Upper lobe of left lung (tissue), 6 donors: ENCODE measurements around the gene ACAA1. TPM values are rescaled to one million over a fixed set of nuclear protein-coding genes. Genes with fewer than 3 reads are reported as not detected.

Source experiments
- ATAC-seq, 2 donors: fragments of 200-7000 bp; cut with Tn5 transposase; one replicate each; pipeline ENCODE4 v1.9.1; 2022; ENCODE audit warnings: mild to moderate bottlenecking in 2 of 2, moderate library complexity in 2 of 2; ENCODE audit not compliant: low FRiP score in 2 of 2
- DNase-seq, 2 donors: peaks; one replicate each; pipeline ENCODE4 v3.0.0-alpha.2; 2019 to 2020
- H3K27ac ChIP-seq, 4 donors: fragments of 200-600 bp; sonication (generic); one replicate each; pipeline ENCODE4 v1.5.1; 2016 to 2019
- H3K27me3 ChIP-seq, 4 donors: fragments of 200-600 bp; sonication (generic); one replicate each; pipeline ENCODE4 v1.5.1; 2017 to 2019
- H3K36me3 ChIP-seq, 4 donors: fragments of 200-600 bp; sonication (generic); one replicate each; pipeline ENCODE4 v1.5.1; 2016 to 2019
- H3K4me1 ChIP-seq, 4 donors: fragments of 200-600 bp; sonication (generic); one replicate each; pipeline ENCODE4 v1.5.1; 2018 to 2019
- H3K4me3 ChIP-seq, 4 donors: fragments of 200-600 bp; sonication (generic); one replicate each; pipeline ENCODE4 v1.5.1; 2017 to 2019; ENCODE audit warnings: mild to moderate bottlenecking in 2 of 4, moderate library complexity in 1 of 4
- H3K9me3 ChIP-seq, 4 donors: fragments of 200-600 bp; sonication (generic); one replicate each; pipeline ENCODE4 v1.5.1; 2018 to 2019
- CTCF ChIP-seq, 6 experiments: fragments of 450-650 bp in 4 of 6; fragments of 200-600 bp in 2 of 6; sonication (generic) in 2 of 6; IDR thresholded peaks; one replicate each; pipeline ENCODE4 v1.5.1; 2016 to 2019; ENCODE audit warnings: antibody characterized with exemption in 6 of 6
- EP300 ChIP-seq, 4 donors: sonication (generic); formaldehyde crosslinking; IDR thresholded peaks; one replicate each; pipeline ENCODE4 v1.5.1; 2017; ENCODE audit warnings: antibody characterized with exemption in 4 of 4, control low read depth in 2 of 4
- POLR2A ChIP-seq, 4 donors: fragments of 450-650 bp; IDR thresholded peaks; one replicate each; pipeline ENCODE4 v1.5.1; 2016 to 2017; ENCODE audit warnings: antibody characterized with exemption in 4 of 4, mild to moderate bottlenecking in 2 of 4
- POLR2AphosphoS5 ChIP-seq, 2 donors: sonication (generic); formaldehyde crosslinking; IDR thresholded peaks; one replicate each; pipeline ENCODE4 v1.5.1; 2017; ENCODE audit warnings: antibody characterized with exemption in 2 of 2
- WGBS, 2 donors: methylation state at CpG; one replicate each; pipeline ENCODE4 v1.1.5; 2017 to 2018; 5-methylcytosine and 5-hydroxymethylcytosine counted together
- total RNA-seq, 6 donors: library from RNA; depleted of rRNA in 4 of 6; stranded (reverse); fragments of >200 nt in 4 of 6; gene quantifications; one replicate each; pipeline versions ENCODE4 v1.1.0 to v1.2.1, GENCODE V29; 2016 to 2021
- donor health status: DM: no; HTN: no; CAD: no; lungs with moderate emphysema.
- donor health status: DM: no; HTN: yes; CAD: no; lungs with severe emphysema.

ACAA1 gene
- total RNA-seq, 6 donors from 2014 or later = 67.1 to 170 (median 116) TPM

DNA sequence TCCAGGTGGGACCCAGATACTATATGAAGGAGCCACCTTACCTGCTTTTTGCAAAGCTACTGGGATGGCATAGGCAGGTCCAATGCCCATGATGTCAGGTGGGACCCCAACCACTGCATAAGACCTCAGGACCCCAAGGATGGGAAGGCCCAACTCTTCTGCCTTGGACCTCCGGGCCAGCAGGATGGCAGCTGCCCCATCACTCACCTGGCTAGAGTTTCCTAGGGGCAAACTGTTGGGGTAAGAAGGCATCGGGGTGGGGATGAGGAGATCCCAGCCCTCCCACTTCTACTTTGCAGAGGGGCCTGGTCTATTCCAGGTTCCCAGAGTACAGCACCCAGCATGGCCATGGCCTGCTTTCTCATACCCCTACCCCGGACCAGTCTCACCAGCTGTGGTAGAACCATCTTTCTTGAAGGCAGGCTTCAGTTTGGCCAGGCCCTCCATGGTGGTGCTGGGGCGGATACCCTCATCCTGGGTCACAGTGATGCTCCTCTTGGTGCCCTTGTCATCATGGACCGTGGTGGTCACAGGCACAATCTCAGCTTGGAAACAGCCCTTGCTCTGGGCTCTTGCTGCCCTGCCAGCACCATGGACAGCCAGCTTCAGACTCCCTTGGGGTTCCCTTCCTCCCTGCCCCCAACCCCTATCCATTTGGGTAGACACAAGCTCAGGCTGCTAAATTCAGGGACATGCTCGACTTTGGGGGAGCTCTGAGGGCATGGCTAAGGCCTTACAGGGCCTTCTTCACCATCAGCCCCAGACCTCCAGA, 10.6 kb downstream of the ACAA1 start:
- Histone ChIP-seq H3K27me3 (no peaks in the 10 kb centered on the region), H3K4me3 (no peak overlapping the region), H3K36me3 (peaks cover 40 to 100% (median 94%) of the 10 kb centered on the region in 4 donors), H3K27ac (no peak overlapping the region), H3K4me1 (peaks cover 5 to 30% (median 21%) of the 10 kb centered on the region in 4 donors), H3K9me3 (no peaks in the 10 kb centered on the region)
- DNase-seq (no peak), ATAC-seq (no peak)
- 98 to 100% methylated on average over 4 to 6 of the region's 6 CpGs for WGBS, 2 donors
- TF ChIP-seq EP300 (IDR thresholded peaks at IDR 0.05) = no peak
- no peak for TF ChIP-seq CTCF (IDR thresholded peaks at IDR 0.05)
- TF ChIP-seq POLR2AphosphoS5 (IDR thresholded peaks at IDR 0.05) = no peak
- TF ChIP-seq POLR2A (IDR thresholded peaks at IDR 0.05) = no peak

DNA sequence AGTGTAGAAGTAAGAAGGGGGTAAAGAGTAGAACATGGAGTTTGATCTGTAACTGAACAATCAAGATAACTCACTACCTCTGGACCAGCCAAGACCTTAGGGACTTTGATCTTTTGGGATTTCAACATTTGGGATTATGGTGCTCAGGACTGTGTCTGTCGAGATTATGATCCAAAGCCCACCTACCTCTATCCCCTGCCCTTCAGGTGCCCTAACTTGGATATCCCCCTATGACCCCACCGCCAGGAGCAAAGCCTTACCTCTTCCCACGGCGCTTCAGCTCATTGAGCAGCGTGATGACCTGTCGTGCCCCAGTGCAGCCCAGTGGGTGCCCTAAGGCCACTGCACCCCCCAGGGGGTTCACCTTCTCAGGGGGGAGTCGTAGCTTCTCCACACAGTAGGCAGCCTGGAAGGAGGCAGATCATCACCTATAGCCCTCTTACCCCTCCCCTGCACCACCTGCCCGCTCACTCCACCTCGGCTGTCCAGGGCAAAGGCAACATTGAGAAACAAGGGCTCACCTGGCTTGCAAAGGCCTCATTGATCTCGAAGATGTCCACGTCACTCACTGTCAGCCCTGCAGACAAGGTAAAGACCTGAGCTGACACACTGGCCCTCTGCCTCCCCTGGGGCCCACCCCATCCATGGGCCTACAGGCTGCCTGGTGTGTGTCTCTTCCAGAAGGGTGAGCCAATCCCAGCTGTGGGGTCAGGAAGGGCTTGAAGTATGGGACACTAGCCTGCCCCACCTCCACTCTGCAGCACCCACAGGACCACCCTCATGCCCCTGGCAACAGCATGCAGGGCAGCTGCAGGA, 11.4 kb downstream of the ACAA1 start:
- peaks cover 33 to 100% (median 94%) of the 10 kb centered on the region in 4 donors for H3K36me3 ChIP-seq
- ATAC-seq = no peak

DNA sequence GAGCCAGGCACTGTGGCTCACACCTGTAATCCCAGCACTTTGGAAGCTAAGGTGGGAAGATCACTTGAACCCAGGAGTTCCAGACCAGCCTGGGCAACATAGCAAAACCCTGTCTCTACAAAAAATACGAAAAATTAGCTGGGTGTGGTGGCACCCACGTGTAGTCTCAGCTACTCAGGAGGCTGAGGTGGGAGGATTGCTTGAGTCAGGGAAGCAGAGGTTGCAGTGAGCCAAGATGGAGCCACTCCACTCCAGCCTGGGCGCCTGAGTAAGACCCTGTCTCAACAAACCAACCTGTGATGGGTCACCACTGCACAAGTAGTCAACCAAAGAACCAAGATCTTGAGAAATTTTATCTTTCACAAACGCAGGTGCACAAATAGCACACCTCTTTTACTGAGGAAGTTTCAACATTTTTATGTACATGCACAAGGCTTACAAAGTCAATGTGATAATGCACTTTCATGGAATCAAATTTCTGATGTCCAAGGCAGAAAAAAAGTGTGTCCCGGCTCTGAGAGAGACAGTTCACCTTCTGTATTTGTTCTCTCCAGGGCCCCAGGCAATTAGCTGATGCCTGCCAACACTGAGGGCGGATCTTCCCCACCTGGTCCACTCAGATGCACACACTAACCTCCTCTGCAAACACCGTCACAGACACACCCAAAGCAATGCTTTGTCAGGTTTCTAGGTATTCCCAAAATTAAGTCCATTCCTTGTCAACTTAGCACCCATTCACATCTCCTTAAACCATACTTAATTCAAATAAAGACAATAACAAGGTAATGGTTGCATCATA, 12.4 kb downstream of the ACAA1 start:
- H3K9me3 ChIP-seq = no peaks in the 10 kb centered on the region
- peaks cover 29 to 96% (median 91%) of the 10 kb centered on the region in 4 donors for H3K36me3 ChIP-seq
- no peak for ATAC-seq
- TF ChIP-seq POLR2A (IDR thresholded peaks at IDR 0.05) (no peak), EP300 (IDR thresholded peaks at IDR 0.05) (no peak), CTCF (IDR thresholded peaks at IDR 0.05) (no peak), POLR2AphosphoS5 (IDR thresholded peaks at IDR 0.05) (no peak)
- H3K4me1 ChIP-seq = peaks cover 2 to 25% (median 18%) of the 10 kb centered on the region in 4 donors
- 78 to 80% methylated on average over 7 of the region's 7 CpGs for WGBS, 2 donors
- H3K27ac ChIP-seq = no peak overlapping the region
- H3K4me3 ChIP-seq = no peak overlapping the region
- H3K27me3 ChIP-seq = no peaks in the 10 kb centered on the region
- DNase-seq = no peak

More for the DNA sequence above, 11.4 kb downstream of the ACAA1 start:
- no peak for DNase-seq
- Histone ChIP-seq H3K27me3 (no peaks in the 10 kb centered on the region), H3K27ac (no peak overlapping the region), H3K4me3 (no peak overlapping the region), H3K9me3 (no peaks in the 10 kb centered on the region), H3K4me1 (peaks cover 5 to 27% (median 21%) of the 10 kb centered on the region in 4 donors)
- WGBS, 2 donors = 94 to 97% methylated on average over 10 to 11 of the region's 11 CpGs
- no peak for TF ChIP-seq POLR2AphosphoS5 (IDR thresholded peaks at IDR 0.05)
- no peak for TF ChIP-seq EP300 (IDR thresholded peaks at IDR 0.05)
- TF ChIP-seq CTCF (IDR thresholded peaks at IDR 0.05) = no peak
- TF ChIP-seq POLR2A (IDR thresholded peaks at IDR 0.05) = no peak

GRCh38 chr3:38122712-38123290, 14.1 kb downstream of the ACAA1 start:
- peaks cover 0 to 8% (median 7%) of the 10 kb centered on the region in 4 donors for H3K4me1 ChIP-seq
- H3K36me3 ChIP-seq = peaks cover 25 to 86% (median 74%) of the 10 kb centered on the region in 4 donors
- H3K27me3 ChIP-seq = no peaks in the 10 kb centered on the region
- no peak overlapping the region for H3K4me3 ChIP-seq
- no peak for DNase-seq
- TF ChIP-seq POLR2A (IDR thresholded peaks at IDR 0.05) = no peak
- no peak for TF ChIP-seq CTCF (IDR thresholded peaks at IDR 0.05)
- no peak for TF ChIP-seq EP300 (IDR thresholded peaks at IDR 0.05)
- no peak for TF ChIP-seq POLR2AphosphoS5 (IDR thresholded peaks at IDR 0.05)
- no peaks in the 10 kb centered on the region for H3K9me3 ChIP-seq
- H3K27ac ChIP-seq = no peak overlapping the region
- WGBS, 2 donors = 96 to 97% methylated on average over 6 to 9 of the region's 9 CpGs
- no peak for ATAC-seq
